Activated T-helper 2 cell treated with anti-CD3 and anti-CD28 coated beads, Interferon-gamma antibody, Interleukin-2, Interleukin-4, amounts not matched to agents 10 μg/mL and 5 μg/mL and 100 μg/mL, durations not matched to agents 14 hours and 24 hours and 36 hours (primary cell): ENCODE data around the gene SCFD2. TPM values are rescaled to one million over a fixed set of nuclear protein-coding genes. Genes with fewer than 3 reads are reported as not detected.

Experiments used
- DNase-seq: peaks from one replicate; pipeline ENCODE4 v3.0.0; 2021; ENCODE audit warnings: low spot score
- H3K27ac Mint-ChIP-seq: one replicate; pipeline ENCODE4 v1.8.0; 2021; ENCODE audit warnings: mixed read lengths
- H3K27me3 Mint-ChIP-seq: one replicate; pipeline ENCODE4 v1.8.0; 2021; ENCODE audit warnings: low read depth, mixed read lengths
- H3K36me3 Mint-ChIP-seq: one replicate; pipeline ENCODE4 v1.8.0; 2021; ENCODE audit warnings: low read depth, mixed read lengths
- H3K4me1 Mint-ChIP-seq: one replicate; pipeline ENCODE4 v1.8.0; 2021; ENCODE audit warnings: low read depth, mixed read lengths
- H3K4me3 Mint-ChIP-seq: one replicate; pipeline ENCODE4 v1.8.0; 2021; ENCODE audit warnings: low read depth, mild to moderate bottlenecking, moderate library complexity, mixed read lengths
- H3K9me3 Mint-ChIP-seq: one replicate; pipeline ENCODE4 v1.8.0; 2021; ENCODE audit warnings: mixed read lengths
- intact Hi-C: fragments of 100-400 bp; cut with micrococcal nuclease; formaldehyde crosslinking; loops from one replicate; pipeline ENCODE4 v1.15.1; 2023
- total RNA-seq: library from RNA; stranded (reverse); gene quantifications from 2 replicates; pipeline ENCODE4 v1.2.3, GENCODE V29; 2022

SCFD2 gene
- total RNA-seq, 1 donor from 2014 or later = 26.3 TPM

DNA sequence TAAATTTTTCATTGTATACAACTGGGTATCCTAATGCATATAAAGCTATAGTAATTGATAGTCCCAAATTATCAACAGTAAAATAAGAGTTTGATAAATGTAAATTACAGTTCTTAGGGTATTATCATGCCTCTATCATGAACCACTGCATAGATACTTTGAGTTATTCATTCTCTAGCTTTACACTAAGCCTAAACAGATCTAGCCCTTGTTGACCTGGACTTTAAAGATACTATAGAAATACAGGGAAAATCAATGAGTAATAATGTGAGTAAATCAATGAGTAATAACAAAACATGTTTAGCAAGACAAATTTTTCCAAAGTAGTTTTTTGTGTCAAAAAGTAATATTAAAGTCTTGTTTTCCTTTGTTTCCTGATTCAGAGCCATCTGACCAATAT lies 228.4 kb downstream of the SCFD2 start:
- Mint-ChIP-seq H3K4me3 (no peak overlapping the region), H3K9me3 (peaks cover 8% of the 10 kb centered on the region), H3K27me3 (no peaks in the 10 kb centered on the region), H3K27ac (no peak overlapping the region), H3K4me1 (peaks cover 22% of the 10 kb centered on the region), H3K36me3 (peaks cover 22% of the 10 kb centered on the region)
- intact Hi-C loops = loop anchor here (1.0 to 10.0 kb wide), 3 partner anchors 36 to 423 kb away; no protein-coding TSS in a partner anchor
- DNase-seq = no peak

GRCh38 chr4:53136954-53137353 lies 228.9 kb downstream of the SCFD2 start:
- peak overlapping the region; percentile 47 for H3K27ac Mint-ChIP-seq
- intact Hi-C loops = loop anchor here (1.0 to 10.0 kb wide), 3 partner anchors 36 to 422 kb away; no protein-coding TSS in a partner anchor
- peaks cover 8% of the 10 kb centered on the region for H3K9me3 Mint-ChIP-seq
- H3K4me1 Mint-ChIP-seq = peaks cover 24% of the 10 kb centered on the region
- no peak for DNase-seq
- H3K4me3 Mint-ChIP-seq = no peak overlapping the region
- H3K36me3 Mint-ChIP-seq = peaks cover 19% of the 10 kb centered on the region
- H3K27me3 Mint-ChIP-seq = no peaks in the 10 kb centered on the region

DNA sequence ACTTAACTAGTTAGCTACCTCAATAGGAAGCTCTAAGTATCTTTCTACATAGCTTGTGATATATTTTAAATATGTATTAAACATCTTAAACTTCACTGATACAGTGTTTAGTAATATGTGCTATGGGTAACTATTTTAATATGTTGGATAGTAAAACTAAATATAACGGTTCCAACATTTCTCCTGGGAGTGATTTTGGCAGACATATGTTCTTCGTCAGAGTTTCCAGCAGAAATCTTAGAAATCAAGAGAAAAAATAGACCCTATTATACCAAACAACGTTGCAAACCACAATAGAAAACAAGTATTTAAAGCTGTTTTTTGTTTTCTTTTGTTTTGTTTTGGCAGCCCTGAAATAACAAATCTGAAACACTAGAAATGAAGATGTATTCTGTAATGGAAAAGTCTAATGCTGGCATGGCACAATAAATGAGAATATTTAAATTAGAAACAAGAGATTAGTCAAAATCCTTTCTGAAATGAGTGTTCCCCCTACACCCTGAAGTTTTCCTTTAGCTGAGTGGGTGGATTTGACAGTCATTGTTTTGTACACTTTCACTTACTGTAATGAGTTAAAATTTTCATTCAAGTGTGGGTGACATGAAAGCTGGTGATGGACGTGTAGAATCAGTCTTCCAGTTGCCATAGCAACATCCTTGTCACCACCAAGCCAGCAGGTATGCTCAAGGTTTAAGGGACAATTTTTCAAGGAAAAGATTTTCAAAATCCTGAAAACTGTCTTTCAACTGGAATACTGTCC lies 233.5 kb downstream of the SCFD2 start:
- DNase-seq = no peak
- intact Hi-C loops = loop anchor here (1.0 to 10.0 kb wide), 7 partner anchors 19 to 930 kb away; partner anchors contain the start of gene CHIC2
- Mint-ChIP-seq H3K36me3 (peaks cover 14% of the 10 kb centered on the region), H3K27ac (peak overlapping the region; percentile 84), H3K9me3 (peaks cover 3% of the 10 kb centered on the region), H3K27me3 (no peaks in the 10 kb centered on the region), H3K4me3 (no peak overlapping the region), H3K4me1 (peaks cover 24% of the 10 kb centered on the region)

DNA sequence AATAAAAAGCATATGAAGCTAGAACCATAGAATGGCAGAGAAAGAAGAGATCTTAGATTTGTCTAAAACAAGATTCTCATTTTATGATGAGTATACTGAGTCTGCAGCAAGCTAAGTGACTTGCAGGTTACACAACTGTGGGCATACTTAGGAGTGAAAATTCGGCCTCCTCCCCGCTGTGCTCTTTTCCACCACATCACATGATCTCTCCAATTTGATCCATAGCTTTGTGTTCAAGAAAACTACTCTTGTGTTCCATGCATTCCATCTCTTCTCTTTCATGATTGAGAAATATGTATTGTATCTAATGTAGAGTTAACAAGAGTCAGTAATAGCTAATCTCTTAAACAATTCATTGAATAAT lies 234.3 kb downstream of the SCFD2 start:
- H3K27ac Mint-ChIP-seq = peak overlapping the region; percentile 78
- peaks cover 14% of the 10 kb centered on the region for H3K36me3 Mint-ChIP-seq

DNA sequence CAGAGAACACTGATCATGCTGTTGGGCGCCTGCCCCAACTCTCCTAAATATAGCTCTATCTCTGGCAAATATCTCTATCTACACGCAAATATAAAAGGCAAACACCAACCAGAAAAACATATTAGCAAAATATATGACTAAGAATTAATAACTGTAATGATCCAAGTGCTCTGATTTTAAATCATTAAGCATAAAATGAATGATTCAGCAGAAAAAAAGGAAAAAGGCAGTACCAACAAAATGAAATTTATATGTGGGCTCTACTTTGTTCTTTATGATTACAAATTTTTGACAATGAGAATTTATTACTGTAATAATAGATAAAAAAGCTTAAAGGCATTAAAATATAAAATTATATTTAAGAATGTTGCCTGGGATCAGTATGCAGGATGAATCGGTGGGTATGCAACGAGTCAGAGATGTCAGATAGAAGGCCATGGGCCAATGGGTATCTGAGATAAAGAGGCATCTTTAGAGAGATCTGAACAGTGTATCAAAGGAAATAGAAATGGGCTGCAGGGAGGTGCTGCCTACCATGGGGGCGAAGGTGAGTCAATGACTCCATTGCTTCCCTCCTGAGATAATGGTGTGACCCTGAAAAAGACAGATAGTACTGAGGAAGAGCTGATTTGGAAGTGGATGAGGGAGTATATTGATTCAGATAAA lies 234.8 kb downstream of the SCFD2 start:
- DNase-seq = no peak
- Mint-ChIP-seq H3K4me3 (peak overlapping the region; percentile 9), H3K4me1 (peaks cover 17% of the 10 kb centered on the region), H3K27me3 (no peaks in the 10 kb centered on the region), H3K36me3 (peaks cover 14% of the 10 kb centered on the region), H3K9me3 (peaks cover 3% of the 10 kb centered on the region), H3K27ac (peak overlapping the region; percentile 78)
- intact Hi-C loops = loop anchor here (5.0 to 10.0 kb wide), 3 partner anchors 116 to 931 kb away; partner anchors contain the start of gene CHIC2

More for the DNA sequence above, 234.3 kb downstream of the SCFD2 start:
- no peak for DNase-seq
- H3K4me3 Mint-ChIP-seq = peak overlapping the region; percentile 9
- H3K9me3 Mint-ChIP-seq = peaks cover 3% of the 10 kb centered on the region
- H3K27me3 Mint-ChIP-seq = no peaks in the 10 kb centered on the region
- intact Hi-C loops = loop anchor here (5.0 to 10.0 kb wide), 3 partner anchors 117 to 931 kb away; partner anchors contain the start of gene CHIC2
- peaks cover 21% of the 10 kb centered on the region for H3K4me1 Mint-ChIP-seq

DNA sequence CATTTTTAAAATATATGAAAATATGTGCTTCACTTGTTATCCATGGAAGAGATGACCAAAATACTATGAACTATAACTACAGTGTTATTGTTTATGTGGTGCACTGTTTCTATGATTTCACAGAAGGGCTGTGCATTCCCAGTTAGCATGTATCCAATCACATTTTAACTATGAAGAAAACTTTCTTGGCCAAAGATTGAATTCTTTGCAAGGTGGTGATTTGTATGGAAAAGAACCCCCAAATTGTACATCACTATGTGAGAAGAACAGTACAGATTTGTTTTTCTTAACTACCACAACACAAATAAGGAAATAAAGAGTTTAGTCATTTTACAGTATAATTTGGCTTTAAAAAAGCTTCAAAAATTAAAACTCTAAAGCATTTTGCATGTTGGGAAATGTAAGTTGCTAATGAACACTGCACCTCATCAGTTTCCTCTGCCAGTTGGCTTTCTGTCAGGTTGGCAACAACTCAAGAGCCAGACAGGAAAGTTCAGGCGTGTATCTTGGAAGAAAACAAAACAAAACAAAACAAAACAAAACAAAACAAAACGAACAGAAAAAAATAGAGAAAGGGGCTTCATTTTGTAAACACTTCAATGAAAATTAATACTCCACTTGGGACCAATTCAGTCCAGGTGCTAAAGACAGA lies 237.0 kb downstream of the SCFD2 start:
- intact Hi-C loops = no loop called here
- Mint-ChIP-seq H3K36me3 (peaks cover 14% of the 10 kb centered on the region), H3K9me3 (peaks cover 3% of the 10 kb centered on the region), H3K4me3 (no peak overlapping the region), H3K27ac (no peak overlapping the region), H3K4me1 (peaks cover 17% of the 10 kb centered on the region), H3K27me3 (no peaks in the 10 kb centered on the region)
- DNase-seq = no peak

DNA sequence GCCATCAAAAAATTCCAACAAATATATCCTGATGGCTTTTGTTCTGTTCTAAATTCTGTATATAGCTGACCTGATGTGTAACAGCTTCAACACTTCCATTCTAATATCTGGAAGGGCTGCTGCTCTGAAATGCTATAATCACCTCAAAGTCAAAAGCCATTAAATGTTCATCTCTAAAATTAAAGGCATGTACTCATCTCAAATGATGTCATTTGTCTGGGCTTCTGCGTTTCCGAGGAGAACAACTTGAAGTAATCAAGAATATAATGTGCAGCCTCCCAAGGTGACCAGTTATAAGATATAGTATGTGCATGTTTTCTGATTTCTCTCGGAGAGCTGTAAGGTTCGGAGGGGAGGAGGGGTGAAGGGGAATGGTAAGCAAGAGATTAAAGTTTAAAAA lies 237.6 kb downstream of the SCFD2 start:
- Mint-ChIP-seq H3K4me1 (peaks cover 17% of the 10 kb centered on the region), H3K4me3 (no peak overlapping the region), H3K27me3 (no peaks in the 10 kb centered on the region), H3K36me3 (peaks cover 11% of the 10 kb centered on the region), H3K9me3 (peaks cover 3% of the 10 kb centered on the region), H3K27ac (no peak overlapping the region)
- intact Hi-C loops = no loop called here
- DNase-seq = no peak

DNA sequence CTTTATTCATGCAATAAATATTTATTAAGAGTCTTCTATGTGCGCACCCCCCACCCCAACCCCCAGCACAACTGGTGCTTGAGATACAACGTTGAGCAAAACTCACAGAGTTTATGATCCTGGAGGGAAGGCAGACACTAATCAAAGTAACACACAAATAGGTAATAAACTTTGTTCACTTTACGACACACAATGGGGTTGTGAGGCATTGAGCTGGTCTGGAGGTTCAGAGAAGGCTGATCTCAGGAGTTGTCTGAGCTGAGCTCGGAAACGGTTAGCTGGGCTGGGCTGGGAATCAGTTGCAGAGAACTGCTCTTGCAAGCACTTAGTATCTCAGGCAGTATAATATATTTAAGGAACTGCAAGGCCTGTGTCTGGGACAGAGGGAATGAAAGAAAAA lies 238.5 kb downstream of the SCFD2 start:
- intact Hi-C loops = no loop called here
- Mint-ChIP-seq H3K27ac (no peak overlapping the region), H3K9me3 (no peaks in the 10 kb centered on the region), H3K27me3 (no peaks in the 10 kb centered on the region), H3K36me3 (peaks cover 9% of the 10 kb centered on the region), H3K4me3 (no peak overlapping the region), H3K4me1 (peaks cover 13% of the 10 kb centered on the region)
- DNase-seq = no peak

- no peaks in the 10 kb centered on the region for H3K27me3 Mint-ChIP-seq
- H3K27ac Mint-ChIP-seq = no peak overlapping the region
- H3K36me3 Mint-ChIP-seq = peaks cover 5% of the 10 kb centered on the region
- no peak overlapping the region for H3K4me3 Mint-ChIP-seq
- intact Hi-C loops = no loop called here
- no peaks in the 10 kb centered on the region for H3K9me3 Mint-ChIP-seq
- no peak for DNase-seq
- peaks cover 6% of the 10 kb centered on the region for H3K4me1 Mint-ChIP-seq
These were observed 239.8 kb downstream of the SCFD2 start for GRCh38 chr4:53126099-53126498.

DNA sequence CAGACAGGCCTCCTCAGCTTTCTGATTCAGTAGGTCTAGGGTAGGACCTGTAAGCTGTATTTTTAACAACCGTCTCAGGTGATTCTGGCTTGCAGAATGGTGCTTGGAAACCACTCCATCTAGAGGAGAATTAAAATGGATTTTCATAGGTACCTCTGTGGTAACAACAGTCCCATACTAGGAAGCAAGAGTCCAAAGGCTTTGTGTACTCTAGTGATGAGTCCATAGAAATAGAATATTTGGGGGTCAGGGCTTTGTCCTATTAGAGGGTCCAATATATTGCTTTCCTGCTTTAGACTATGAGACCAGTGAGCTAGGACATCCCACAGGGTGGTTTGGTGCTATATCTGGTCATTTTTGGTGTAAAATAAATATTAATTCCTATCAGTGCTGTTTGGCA lies 242.0 kb downstream of the SCFD2 start:
- H3K9me3 Mint-ChIP-seq = no peaks in the 10 kb centered on the region
- H3K36me3 Mint-ChIP-seq = no peaks in the 10 kb centered on the region
- intact Hi-C loops = no loop called here
- H3K4me3 Mint-ChIP-seq = no peak overlapping the region
- no peaks in the 10 kb centered on the region for H3K27me3 Mint-ChIP-seq
- no peak for DNase-seq
- no peaks in the 10 kb centered on the region for H3K4me1 Mint-ChIP-seq
- H3K27ac Mint-ChIP-seq = no peak overlapping the region

DNA sequence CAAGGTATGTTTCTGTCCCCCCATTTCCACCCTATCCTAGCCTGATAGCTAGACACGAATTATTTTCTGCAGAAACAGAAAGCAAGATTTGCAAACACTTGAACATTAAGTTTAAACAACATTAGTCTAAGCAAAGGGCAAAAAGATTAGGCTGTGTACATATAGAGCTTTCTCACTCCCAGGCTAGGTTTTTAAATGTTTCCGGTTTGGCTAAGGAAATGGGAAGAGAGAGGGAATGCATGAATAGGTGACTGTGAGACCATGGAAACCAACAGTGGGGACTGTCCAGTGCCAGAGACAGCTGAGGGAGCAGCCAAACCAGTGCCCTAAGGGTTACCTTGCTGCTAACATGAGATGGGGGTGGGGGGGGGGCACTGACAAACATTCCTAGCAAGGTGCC lies 242.7 kb downstream of the SCFD2 start:
- H3K36me3 Mint-ChIP-seq = no peaks in the 10 kb centered on the region
- no peaks in the 10 kb centered on the region for H3K4me1 Mint-ChIP-seq
- H3K4me3 Mint-ChIP-seq = no peak overlapping the region
- intact Hi-C loops = no loop called here
- H3K27me3 Mint-ChIP-seq = no peaks in the 10 kb centered on the region
- H3K27ac Mint-ChIP-seq = no peak overlapping the region
- DNase-seq = no peak
- no peaks in the 10 kb centered on the region for H3K9me3 Mint-ChIP-seq

- Mint-ChIP-seq H3K27ac (no peak overlapping the region), H3K9me3 (no peaks in the 10 kb centered on the region), H3K4me1 (no peaks in the 10 kb centered on the region), H3K27me3 (no peaks in the 10 kb centered on the region), H3K36me3 (no peaks in the 10 kb centered on the region), H3K4me3 (no peak overlapping the region)
- DNase-seq = no peak
- intact Hi-C loops = no loop called here
These were observed 243.4 kb downstream of the SCFD2 start for GRCh38 chr4:53122280-53123116.
